Heart right ventricle (tissue), 16 donors: ENCODE data around the gene GAREM1. TPM values are rescaled to one million over a fixed set of nuclear protein-coding genes. Genes with fewer than 3 reads are reported as not detected.

ENCODE experiments used
- ATAC-seq, 8 donors: fragments of 200-7000 bp; cut with Tn5 transposase; one replicate each; pipeline ENCODE4 v1.9.1; 2020; ENCODE audit warnings: mild to moderate bottlenecking in 8 of 8, moderate library complexity in 8 of 8, moderate number of reproducible peaks in 1 of 8
- DNase-seq, 2 donors: peaks; one replicate each; pipeline ENCODE4 v3.0.0-alpha.2; 2020
- H3K27ac ChIP-seq, 10 donors: fragments of 200-600 bp; sonication (generic) in 2 of 10; one replicate each; pipeline versions ENCODE4 v1.5.0 to v1.8.0; 2020 to 2022; ENCODE audit warnings: mild to moderate bottlenecking in 3 of 10
- H3K27me3 ChIP-seq, 7 donors: fragments of 200-600 bp; one replicate each; pipeline ENCODE4 v1.8.0; 2021 to 2022; ENCODE audit warnings: mild to moderate bottlenecking in 2 of 7
- H3K36me3 ChIP-seq, 9 donors: fragments of 200-600 bp; sonication (generic) in 1 of 9; one replicate each; pipeline versions ENCODE4 v1.5.0 to v1.8.0; 2020 to 2022; ENCODE audit warnings: mild to moderate bottlenecking in 2 of 9
- H3K4me1 ChIP-seq, 9 donors: fragments of 200-600 bp; sonication (generic) in 1 of 9; one replicate each; pipeline versions ENCODE4 v1.5.0 to v1.8.0; 2020 to 2022; ENCODE audit warnings: mild to moderate bottlenecking in 4 of 9
- H3K4me3 ChIP-seq, 10 donors: fragments of 200-600 bp; sonication (generic) in 2 of 10; one replicate each; pipeline versions ENCODE4 v1.5.0 to v1.8.0; 2020 to 2022; ENCODE audit warnings: mild to moderate bottlenecking in 7 of 10, moderate library complexity in 2 of 10
- H3K9me3 ChIP-seq, 11 donors: fragments of 200-600 bp in 10 of 11; sonication (generic) in 2 of 11; one replicate each; pipeline versions ENCODE4 v1.5.0 to v1.8.0; 2013 to 2022; ENCODE audit warnings: mild to moderate bottlenecking in 2 of 11, control low read depth in 1 of 11, moderate library complexity in 1 of 11
- WGBS, 2 donors: extraction: QIAGEN DNeasy Blood & Tissue Kit; methylation state at CpG; one replicate each; pipeline ENCODE4 v1.1.7; 2013; ENCODE audit warnings: inconsistent platforms in 1 of 2; 5-methylcytosine and 5-hydroxymethylcytosine counted together
- intact Hi-C, 10 donors: fragments of 100-400 bp; cut with DNase I; formaldehyde crosslinking; loops; one replicate each; pipeline versions ENCODE4 v1.11.1 to v1.14.2; 2022
- polyA plus RNA-seq, 2 donors: library from polyadenylated mRNA; stranded (reverse); fragments of 200-250 nt; gene quantifications; one replicate each; pipeline ENCODE4 v1.2.3, GENCODE V29; 2013
- total RNA-seq, 10 donors: library from RNA; stranded (reverse); fragmentation: NEBNext Ultra II Directional in 3 of 10; extraction: Animal tissue kit (Norgen Biotek cat#: 25700) in 3 of 10; gene quantifications; one replicate each; pipeline versions ENCODE4 v1.2.1 to v1.2.4, GENCODE V29; 2021 to 2023
- TF ChIP-seq, protein P1 (sequence below), 9 donors: fragments of 200-600 bp; sonication (generic) in 2 of 9; IDR thresholded peaks; one replicate each; pipeline versions ENCODE4 v1.5.0 to v1.8.0; 2021 to 2022; ENCODE audit warnings: antibody characterized with exemption in 9 of 9, mild to moderate bottlenecking in 5 of 9, moderate library complexity in 1 of 9
- donor health status: Arrhythmogenic right ventricular cardiomyopathy.
- donor health status: ischemic (EF 13 %, LVEDD 7.1; RV severe dilation, severe dysfunction).
- donor health status: healthy with polysubstance abuse.
- donor health status: DM: no; HTN: yes; CAD: no.
- donor health status: DM: no; HTN: no; CAD: no.
- donor health status: ischemic (EF 25% LVEDD 6.9; RV normal size, moderate dysfunction).
- donor health status: ischemic (EF 25% LVEDD 5.7; RV mildly dilated, moderate dysfunction).
- donor health status: healthy.
- donor health status: DM: yes; HTN: yes; CAD: no.
- donor health status: Ischemic cardiomyopathy.
- donor health status: ischemic (EF 35%, LVEDD 5.7; RV mildly dilated, moderate dysfunction).
- donor health status: nonischemic (EF 11% LVEDD 7.7; RV severe dilation, severe dysfunction).
- donor health status: DM: yes; HTN: yes; CAD: no.
- donor health status: PGD.
- donor health status: ischemic (EF 29% LVEDD 5.4; RV normal size, mild dysfunction).
- donor health status: nonischemic (EF 23%, LVEDD 6.1; RV moderate dilation, normal function).

The GAREM1 gene
- total and polyA plus RNA-seq, 12 donors = 2.4 to 26.1 (median 13.4) TPM

DNA sequence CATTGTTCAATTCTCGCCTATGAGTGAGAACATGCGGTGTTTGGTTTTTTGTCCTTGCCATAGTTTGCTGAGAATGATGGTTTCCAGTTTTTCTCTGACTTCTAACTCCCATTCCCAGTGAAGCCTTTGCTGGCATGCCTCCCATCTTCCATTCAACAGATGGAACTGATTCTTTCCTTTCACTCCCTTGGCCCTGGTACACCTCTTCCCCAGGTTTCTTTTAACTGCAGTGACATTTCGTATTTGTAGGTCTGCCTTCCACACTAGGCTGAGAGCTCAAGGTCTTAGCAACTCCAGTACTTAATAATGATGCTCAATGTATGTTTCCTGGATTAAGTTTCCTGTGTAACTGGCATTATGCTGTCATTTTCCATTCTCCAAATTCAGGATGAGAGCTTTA lies 48.5 kb downstream of the GAREM1 start:
- intact Hi-C loops = loop anchor here in 2 of 10 donors (5.0 kb wide), 3 partner anchors 40 to 70 kb away; no protein-coding TSS in a partner anchor
- Histone ChIP-seq H3K27ac (peak overlapping the region in 4 of 10 donors; percentile 38 to 52 (median 42)), H3K27me3 (no peaks in the 10 kb centered on the region), H3K36me3 (no peaks in the 10 kb centered on the region), H3K4me3 (no peak overlapping the region), H3K9me3 (peaks cover 0 to 4% (median 0%) of the 10 kb centered on the region in 11 donors), H3K4me1 (peaks cover 0 to 80% (median 60%) of the 10 kb centered on the region in 9 donors)
- no peak for DNase-seq
- ATAC-seq = no peak
- 79 to 84% methylated on average over 3 of the region's 3 CpGs for WGBS, 2 donors
- TF ChIP-seq, protein P1, sequence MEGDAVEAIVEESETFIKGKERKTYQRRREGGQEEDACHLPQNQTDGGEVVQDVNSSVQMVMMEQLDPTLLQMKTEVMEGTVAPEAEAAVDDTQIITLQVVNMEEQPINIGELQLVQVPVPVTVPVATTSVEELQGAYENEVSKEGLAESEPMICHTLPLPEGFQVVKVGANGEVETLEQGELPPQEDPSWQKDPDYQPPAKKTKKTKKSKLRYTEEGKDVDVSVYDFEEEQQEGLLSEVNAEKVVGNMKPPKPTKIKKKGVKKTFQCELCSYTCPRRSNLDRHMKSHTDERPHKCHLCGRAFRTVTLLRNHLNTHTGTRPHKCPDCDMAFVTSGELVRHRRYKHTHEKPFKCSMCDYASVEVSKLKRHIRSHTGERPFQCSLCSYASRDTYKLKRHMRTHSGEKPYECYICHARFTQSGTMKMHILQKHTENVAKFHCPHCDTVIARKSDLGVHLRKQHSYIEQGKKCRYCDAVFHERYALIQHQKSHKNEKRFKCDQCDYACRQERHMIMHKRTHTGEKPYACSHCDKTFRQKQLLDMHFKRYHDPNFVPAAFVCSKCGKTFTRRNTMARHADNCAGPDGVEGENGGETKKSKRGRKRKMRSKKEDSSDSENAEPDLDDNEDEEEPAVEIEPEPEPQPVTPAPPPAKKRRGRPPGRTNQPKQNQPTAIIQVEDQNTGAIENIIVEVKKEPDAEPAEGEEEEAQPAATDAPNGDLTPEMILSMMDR (IDR thresholded peaks at IDR 0.05) = no peak

DNA sequence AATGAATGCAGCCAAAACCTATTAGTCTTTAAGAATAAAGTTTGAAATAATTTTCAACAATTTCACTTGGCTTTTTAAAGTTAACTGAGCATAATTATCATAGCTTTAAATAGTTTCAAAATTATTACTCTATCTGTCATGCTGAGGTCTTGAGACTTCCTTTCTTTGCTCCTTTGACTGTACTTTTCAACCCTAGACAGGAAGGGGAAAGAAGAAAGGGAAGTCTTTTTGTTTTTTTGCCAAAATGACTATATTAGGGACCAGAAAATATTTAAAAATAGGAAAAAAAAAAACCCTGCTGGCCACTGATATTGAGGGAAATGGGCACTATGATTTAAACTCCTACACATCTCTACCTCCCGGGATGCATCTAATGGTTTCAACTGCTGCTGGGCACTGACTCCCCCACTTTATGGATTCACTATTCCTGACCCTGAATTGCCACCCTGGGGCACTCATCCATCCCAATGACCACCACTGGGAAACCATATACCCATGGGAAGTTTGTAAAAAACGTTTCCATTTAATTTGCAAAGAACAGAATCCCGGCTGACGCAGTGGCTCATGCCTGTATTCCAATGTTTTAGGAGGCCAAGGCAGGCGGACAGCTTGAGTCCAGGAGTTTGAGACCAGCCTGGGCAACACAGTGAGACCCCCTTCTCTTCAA lies 50.5 kb downstream of the GAREM1 start:
- Histone ChIP-seq H3K4me1 (peaks cover 0 to 62% (median 51%) of the 10 kb centered on the region in 9 donors), H3K9me3 (peaks cover 0 to 7% (median 0%) of the 10 kb centered on the region in 11 donors), H3K27ac (peak overlapping the region in 4 of 10 donors; percentile 3 to 56 (median 41)), H3K36me3 (no peaks in the 10 kb centered on the region), H3K27me3 (no peaks in the 10 kb centered on the region), H3K4me3 (no peak overlapping the region)
- ATAC-seq = peak in 3 of 8 donors; percentile 30 to 66 (median 51)
- no peak for DNase-seq
- TF ChIP-seq, protein P1 (IDR thresholded peaks at IDR 0.05) = no peak
- intact Hi-C loops = loop anchor here in 2 of 10 donors (5.0 kb wide), 3 partner anchors 38 to 68 kb away; no protein-coding TSS in a partner anchor
- 59 to 61% methylated on average over 5 of the region's 5 CpGs for WGBS, 2 donors

DNA sequence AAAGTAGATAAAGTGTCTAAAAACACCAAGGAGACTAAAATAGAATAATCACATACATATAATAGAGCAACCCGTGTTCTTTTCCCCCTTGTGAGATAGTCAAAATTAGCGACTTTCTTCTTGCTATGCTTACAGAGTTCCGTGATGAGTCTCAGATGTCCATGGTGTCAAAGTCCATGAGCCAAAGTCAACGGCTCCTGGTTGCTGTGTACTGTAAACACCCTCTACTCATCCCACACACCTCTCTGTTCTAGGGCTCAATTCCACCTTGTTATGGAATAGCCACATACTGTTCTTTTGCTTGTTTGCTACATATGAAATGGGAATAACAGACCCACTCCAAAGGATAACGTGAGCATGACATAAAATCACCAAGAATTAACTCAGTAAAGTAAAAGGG lies 52.5 kb downstream of the GAREM1 start:
- Histone ChIP-seq H3K4me1 (peaks cover 0 to 43% (median 35%) of the 10 kb centered on the region in 9 donors), H3K27ac (no peak overlapping the region), H3K4me3 (no peak overlapping the region), H3K9me3 (peaks cover 0 to 7% (median 0%) of the 10 kb centered on the region in 11 donors), H3K36me3 (no peaks in the 10 kb centered on the region), H3K27me3 (no peaks in the 10 kb centered on the region)
- ATAC-seq (no peak), DNase-seq (no peak)
- intact Hi-C loops = no loop called here
- 64 to 75% methylated on average over 5 of the region's 5 CpGs for WGBS, 2 donors
- TF ChIP-seq, protein P1 (IDR thresholded peaks at IDR 0.05) = no peak

- 68 to 76% methylated on average over 2 of the region's 2 CpGs for WGBS, 2 donors
- Histone ChIP-seq H3K27me3 (no peaks in the 10 kb centered on the region), H3K36me3 (no peaks in the 10 kb centered on the region), H3K9me3 (peaks cover 0 to 4% (median 0%) of the 10 kb centered on the region in 11 donors), H3K4me3 (no peak overlapping the region), H3K4me1 (peaks cover 0 to 22% (median 9%) of the 10 kb centered on the region in 9 donors), H3K27ac (no peak overlapping the region)
- intact Hi-C loops = no loop called here
- DNase-seq (no peak), ATAC-seq (no peak)
- TF ChIP-seq, protein P1 (IDR thresholded peaks at IDR 0.05) = no peak
Observed at GRCh38 chr18:32405588-32405987, 65.1 kb downstream of the GAREM1 start.
